Hepatocyte (in vitro differentiated cells): ENCODE results near the gene PGA3. TPM values are rescaled to one million over a fixed set of nuclear protein-coding genes. Genes with fewer than 3 reads are reported as not detected.

Source experiments
- DNase-seq: peaks from one replicate; pipeline ENCODE4 v3.0.0-alpha.2; 2016; ENCODE audit warnings: low spot score
- H2AFZ ChIP-seq: fragments of 200-600 bp; sonication (generic); 2 replicates; pipeline ENCODE4 v1.6.0; 2016; ENCODE audit warnings: antibody characterized with exemption, mild to moderate bottlenecking
- H3K27ac ChIP-seq: fragments of 200-600 bp; sonication (generic); 2 replicates; pipeline ENCODE4 v1.5.1; 2016; ENCODE audit warnings: mild to moderate bottlenecking
- H3K27me3 ChIP-seq: fragments of 200-600 bp; sonication (generic); 2 replicates; pipeline ENCODE4 v1.6.1; 2016
- H3K36me3 ChIP-seq: fragments of 200-600 bp; sonication (generic); replicated peaks from 2 replicates; pipeline ENCODE4 v1.5.1; 2016; ENCODE audit warnings: low read depth; ENCODE audit not compliant: insufficient read depth
- H3K4me1 ChIP-seq: fragments of 200-600 bp; sonication (generic); 2 replicates; pipeline ENCODE4 v1.5.1; 2016; ENCODE audit warnings: mild to moderate bottlenecking, moderate library complexity; ENCODE audit not compliant: insufficient read depth
- H3K4me2 ChIP-seq: fragments of 200-600 bp; sonication (generic); 2 replicates; pipeline ENCODE4 v1.6.0; 2016
- H3K4me3 ChIP-seq: fragments of 200-600 bp; sonication (generic); 2 replicates; pipeline ENCODE4 v1.5.1; 2016; ENCODE audit warnings: mild to moderate bottlenecking
- H3K79me2 ChIP-seq: fragments of 200-600 bp; sonication (generic); 2 replicates; pipeline ENCODE4 v1.6.0; 2017; ENCODE audit warnings: mild to moderate bottlenecking
- H3K9me2 ChIP-seq: fragments of 200-600 bp; sonication (generic); replicated peaks from 2 replicates; pipeline ENCODE4 v1.6.0; 2017; ENCODE audit warnings: mild to moderate bottlenecking; ENCODE audit not compliant: insufficient read depth
- H3K9me3 ChIP-seq: fragments of 200-600 bp; sonication (generic); 2 replicates; pipeline ENCODE4 v1.5.1; 2016; ENCODE audit warnings: low read depth, mild to moderate bottlenecking
- H4K20me1 ChIP-seq: fragments of 200-600 bp; sonication (generic); 2 replicates; pipeline ENCODE4 v1.6.0; 2016; ENCODE audit warnings: mild to moderate bottlenecking; ENCODE audit not compliant: insufficient read depth, poor library complexity, severe bottlenecking
- CTCF ChIP-seq: fragments of 200-600 bp; sonication (generic); IDR thresholded peaks from 2 replicates; pipeline ENCODE4 v1.5.1; 2016; ENCODE audit warnings: antibody characterized with exemption, mild to moderate bottlenecking; ENCODE audit not compliant: poor library complexity
- EZH2 ChIP-seq: fragments of 200-600 bp; sonication (generic); IDR thresholded peaks from 2 replicates; pipeline ENCODE4 v1.6.1; 2016; ENCODE audit warnings: antibody characterized with exemption, mild to moderate bottlenecking, borderline replicate concordance
- EZH2phosphoT487 ChIP-seq: fragments of 200-600 bp; sonication (generic); IDR thresholded peaks from one replicate; pipeline ENCODE4 v1.6.1; 2018; ENCODE audit warnings: antibody characterized with exemption, mild to moderate bottlenecking, low read depth, moderate library complexity; ENCODE audit not compliant: unreplicated experiment, severe bottlenecking
- WGBS: methylation state at CpG from one replicate; pipeline ENCODE4 v1.1.6; 2016; ENCODE audit warnings: low lambda C conversion rate; ENCODE audit errors: missing lambda C conversion rate; 5-methylcytosine and 5-hydroxymethylcytosine counted together
- polyA plus RNA-seq: library from polyadenylated mRNA; unstranded; fragments of >200 nt; fragmentation: Nextera tagmentation; extraction: Ambion mirVana; gene quantifications from 2 replicates; pipeline ENCODE4 v1.2.1, GENCODE V29; 2016
- total RNA-seq: library from RNA; depleted of rRNA; stranded (reverse); fragments of >200 nt; gene quantifications from 2 replicates; pipeline ENCODE4 v1.2.3, GENCODE V29; 2014

Gene PGA3
- total and polyA plus RNA-seq, 2 experiments from 2014 or later, result 0.27 to 1.4 TPM

GRCh38 chr11:61254403-61255025, 51.2 kb downstream of the PGA3 start:
- H3K4me1 ChIP-seq, result no peaks in the 10 kb centered on the region
- H3K27me3 ChIP-seq, result no peaks in the 10 kb centered on the region
- 57% methylated on average over 12 of the region's 12 CpGs for WGBS
- H3K4me3 ChIP-seq, result no peak overlapping the region
- no peaks in the 10 kb centered on the region for H4K20me1 ChIP-seq
- H3K9me3 ChIP-seq, result no peaks in the 10 kb centered on the region
- H3K79me2 ChIP-seq, result no peaks in the 10 kb centered on the region
- H2AFZ ChIP-seq, result no peak overlapping the region
- no peak for TF ChIP-seq EZH2
- peak; percentile 67 for TF ChIP-seq CTCF
- no peaks in the 10 kb centered on the region for H3K36me3 ChIP-seq
- no peak overlapping the region for H3K27ac ChIP-seq
- no peaks in the 10 kb centered on the region for H3K9me2 ChIP-seq
- H3K4me2 ChIP-seq, result no peak overlapping the region
- DNase-seq, result peak; percentile 71

- Histone ChIP-seq H3K27me3 (no peaks in the 10 kb centered on the region), H3K4me1 (no peaks in the 10 kb centered on the region), H3K4me2 (no peak overlapping the region), H3K36me3 (no peaks in the 10 kb centered on the region), H3K27ac (no peak overlapping the region), H4K20me1 (no peaks in the 10 kb centered on the region), H3K4me3 (no peak overlapping the region), H3K9me3 (no peaks in the 10 kb centered on the region), H2AFZ (no peak overlapping the region), H3K9me2 (no peaks in the 10 kb centered on the region), H3K79me2 (no peaks in the 10 kb centered on the region)
- 93% methylated on average over 18 of the region's 18 CpGs for WGBS
- no peak for DNase-seq
- no peak for TF ChIP-seq EZH2
These were observed 53.6 kb downstream of the PGA3 start for GRCh38 chr11:61256710-61257482.

- 93% methylated on average over 9 of the region's 9 CpGs for WGBS
- no peaks in the 10 kb centered on the region for H3K36me3 ChIP-seq
These were observed 55.2 kb downstream of the PGA3 start for GRCh38 chr11:61258546-61258945.

More at GRCh38 chr11:61258546-61258945, 55.2 kb downstream of the PGA3 start:
- Histone ChIP-seq H2AFZ (no peak overlapping the region), H4K20me1 (no peaks in the 10 kb centered on the region), H3K27me3 (no peaks in the 10 kb centered on the region), H3K4me1 (no peaks in the 10 kb centered on the region), H3K79me2 (no peaks in the 10 kb centered on the region), H3K4me2 (no peak overlapping the region), H3K9me3 (no peaks in the 10 kb centered on the region), H3K27ac (no peak overlapping the region), H3K4me3 (no peak overlapping the region), H3K9me2 (no peaks in the 10 kb centered on the region)
- TF ChIP-seq CTCF (no peak), EZH2phosphoT487 (no peak), EZH2 (no peak)
- DNase-seq, result no peak
